ENCODE data around the gene TMEM236. TPM values are rescaled to one million over a fixed set of nuclear protein-coding genes. Genes with fewer than 3 reads are reported as not detected.
A peak's percentile ranks its signal among the peaks of the same experiment; 100 is the strongest.

TMEM236 gene
- total RNA-seq, 2 donors from 2014 or later, result 0.52 to 0.66 TPM

GRCh38 chr10:17784688-17785087 is 32.7 kb downstream of the TMEM236 start:
- no peak for ATAC-seq
- Histone ChIP-seq H3K4me1 (no peaks in the 10 kb centered on the region), H3K27ac (peak overlapping the region in 1 of 4 donors; percentile 55), H3K9me3 (no peaks in the 10 kb centered on the region), H3K27me3 (no peaks in the 10 kb centered on the region), H3K36me3 (replicated peaks in 1 of 2; ENCODE audit: insufficient read depth in 1 of 2, low read depth in 2 of 2) (no peaks in the 10 kb centered on the region), H3K4me3 (no peak overlapping the region)
- TF ChIP-seq POLR2A (IDR thresholded peaks at IDR 0.05) (no peak), CTCF (IDR thresholded peaks at IDR 0.05) (no peak)
- WGBS, 2 donors, result 61 to 85% methylated on average over 3 of the region's 3 CpGs
- DNase-seq, result no peak
- intact Hi-C loops (cut with DNase I), result no loop called here

GRCh38 chr10:17785276-17785930 is 33.4 kb downstream of the TMEM236 start:
- intact Hi-C loops (cut with DNase I), result no loop called here
- WGBS, 2 donors, result 81 to 92% methylated on average over 5 of the region's 5 CpGs
- H3K36me3 ChIP-seq (replicated peaks in 1 of 2; ENCODE audit: insufficient read depth in 1 of 2, low read depth in 2 of 2), result no peaks in the 10 kb centered on the region
- DNase-seq, result peak in 1 of 4 donors; percentile 53
- H3K27ac ChIP-seq, result peak overlapping the region in 1 of 4 donors; percentile 55
- ATAC-seq, result no peak
- TF ChIP-seq CTCF (IDR thresholded peaks at IDR 0.05), result no peak
- TF ChIP-seq POLR2A (IDR thresholded peaks at IDR 0.05), result no peak
- no peak overlapping the region for H3K4me3 ChIP-seq
- H3K27me3 ChIP-seq, result no peaks in the 10 kb centered on the region
- H3K4me1 ChIP-seq, result no peaks in the 10 kb centered on the region
- H3K9me3 ChIP-seq, result no peaks in the 10 kb centered on the region

- DNase-seq (no peak), ATAC-seq (no peak)
- Histone ChIP-seq H3K4me1 (peaks cover 4% of the 10 kb centered on the region), H3K27me3 (no peaks in the 10 kb centered on the region), H3K4me3 (no peak overlapping the region), H3K9me3 (no peaks in the 10 kb centered on the region), H3K27ac (no peak overlapping the region), H3K36me3 (replicated peaks in 1 of 2; ENCODE audit: insufficient read depth in 1 of 2, low read depth in 2 of 2) (no peaks in the 10 kb centered on the region)
- intact Hi-C loops (cut with DNase I), result no loop called here
- WGBS, 2 donors, result 89 to 92% methylated on average over 9 to 13 of the region's 13 CpGs
- no peak for TF ChIP-seq POLR2A (IDR thresholded peaks at IDR 0.05)
- no peak for TF ChIP-seq CTCF (IDR thresholded peaks at IDR 0.05)
These were observed 35.3 kb downstream of the TMEM236 start for GRCh38 chr10:17787087-17787961.

- intact Hi-C loops (cut with DNase I), result no loop called here
- Histone ChIP-seq H3K27me3 (no peaks in the 10 kb centered on the region), H3K27ac (no peak overlapping the region), H3K36me3 (replicated peaks in 1 of 2; ENCODE audit: insufficient read depth in 1 of 2, low read depth in 2 of 2) (no peaks in the 10 kb centered on the region), H3K9me3 (no peaks in the 10 kb centered on the region), H3K4me1 (peaks cover 17% of the 10 kb centered on the region), H3K4me3 (no peak overlapping the region)
- DNase-seq (no peak), ATAC-seq (no peak)
- TF ChIP-seq CTCF (IDR thresholded peaks at IDR 0.05) (no peak), POLR2A (IDR thresholded peaks at IDR 0.05) (no peak)
- 89 to 90% methylated on average over 2 of the region's 2 CpGs for WGBS, 2 donors
These were observed 36.6 kb downstream of the TMEM236 start for GRCh38 chr10:17788646-17789045.
